ENCODE data around the gene DPH1.

Gene DPH1

GRCh38 chr17:1997927-1998742, 31.8 kb upstream of the DPH1 start:
- H3K27ac ChIP-seq, result peak overlapping the region; percentile 82
- no peak for TF ChIP-seq CTCF (conservative IDR thresholded peaks at IDR 0.05)
- TF ChIP-seq ZFX (IDR thresholded peaks at IDR 0.05), result 0 out of 2 replicates have a peak, but pooled peaks have one; percentile 34

- peak; percentile 84; the same call in 1 of the 2 replicates for TF ChIP-seq ZFX (IDR thresholded peaks at IDR 0.05)
- no peak for TF ChIP-seq CTCF (conservative IDR thresholded peaks at IDR 0.05)
- H3K27ac ChIP-seq, result peak overlapping the region; percentile 82
These were observed 30.2 kb upstream of the DPH1 start for GRCh38 chr17:1999557-2000251.

- H3K27ac ChIP-seq, result no peak overlapping the region
- TF ChIP-seq ZFX (IDR thresholded peaks at IDR 0.05) (no peak), CTCF (conservative IDR thresholded peaks at IDR 0.05) (no peak)
These were observed 27.1 kb upstream of the DPH1 start for GRCh38 chr17:2002767-2003329.

GRCh38 chr17:2003525-2003924, 26.4 kb upstream of the DPH1 start:
- TF ChIP-seq CTCF (conservative IDR thresholded peaks at IDR 0.05), result no peak
- no peak for TF ChIP-seq ZFX (IDR thresholded peaks at IDR 0.05)

GRCh38 chr17:2004435-2004952, 25.5 kb upstream of the DPH1 start:
- TF ChIP-seq ZFX (IDR thresholded peaks at IDR 0.05), result no peak
- no peak for TF ChIP-seq CTCF (conservative IDR thresholded peaks at IDR 0.05)
- no peak overlapping the region for H3K27ac ChIP-seq

More at GRCh38 chr17:2003525-2003924, 26.4 kb upstream of the DPH1 start:
- no peak overlapping the region for H3K27ac ChIP-seq

GRCh38 chr17:2008332-2009126, 21.4 kb upstream of the DPH1 start:
- no peak overlapping the region for H3K27ac ChIP-seq
- TF ChIP-seq ZFX (IDR thresholded peaks at IDR 0.05), result no peak
- no peak for TF ChIP-seq CTCF (conservative IDR thresholded peaks at IDR 0.05)

Data from C4-2B (cell line).